Measurements from ENCODE around the gene GNS.

GNS gene

GRCh38 chr12:64713376-64713775, 45.8 kb downstream of the GNS start:
- TF ChIP-seq CTCF (IDR thresholded peaks at IDR 0.05) (no peak), ZFX (IDR thresholded peaks at IDR 0.05; ENCODE audit: borderline replicate concordance) (no peak)
- H3K27ac ChIP-seq, result no peak overlapping the region

- no peak overlapping the region for H3K27ac ChIP-seq
- no peak for TF ChIP-seq ZFX (IDR thresholded peaks at IDR 0.05; ENCODE audit: borderline replicate concordance)
- no peak for TF ChIP-seq CTCF (IDR thresholded peaks at IDR 0.05)
Observed at GRCh38 chr12:64709429-64709828, 49.8 kb downstream of the GNS start.

GRCh38 chr12:64707926-64708325, 51.3 kb downstream of the GNS start:
- H3K27ac ChIP-seq, result no peak overlapping the region
- no peak for TF ChIP-seq ZFX (IDR thresholded peaks at IDR 0.05; ENCODE audit: borderline replicate concordance)
- TF ChIP-seq CTCF (IDR thresholded peaks at IDR 0.05), result no peak

GRCh38 chr12:64707362-64707761, 51.8 kb downstream of the GNS start:
- H3K27ac ChIP-seq, result no peak overlapping the region
- no peak for TF ChIP-seq CTCF (IDR thresholded peaks at IDR 0.05)
- TF ChIP-seq ZFX (IDR thresholded peaks at IDR 0.05; ENCODE audit: borderline replicate concordance), result no peak

GRCh38 chr12:64706857-64707256, 52.3 kb downstream of the GNS start:
- no peak overlapping the region for H3K27ac ChIP-seq
- no peak for TF ChIP-seq ZFX (IDR thresholded peaks at IDR 0.05; ENCODE audit: borderline replicate concordance)
- no peak for TF ChIP-seq CTCF (IDR thresholded peaks at IDR 0.05)

GRCh38 chr12:64706306-64706705, 52.9 kb downstream of the GNS start:
- H3K27ac ChIP-seq, result no peak overlapping the region
- no peak for TF ChIP-seq ZFX (IDR thresholded peaks at IDR 0.05; ENCODE audit: borderline replicate concordance)
- no peak for TF ChIP-seq CTCF (IDR thresholded peaks at IDR 0.05)

- no peak overlapping the region for H3K27ac ChIP-seq
- TF ChIP-seq CTCF (IDR thresholded peaks at IDR 0.05) (no peak), ZFX (IDR thresholded peaks at IDR 0.05; ENCODE audit: borderline replicate concordance) (no peak)
Observed at GRCh38 chr12:64701283-64701682, 57.9 kb downstream of the GNS start.
